ENCODE measurements around the gene LRP8.

- TF ChIP-seq CTCF (IDR thresholded peaks at IDR 0.05; ENCODE audit: insufficient read depth, low read length, poor library complexity, severe bottlenecking) (no peak), EZH2phosphoT487 (conservative IDR thresholded peaks at IDR 0.05; ENCODE audit: low read length) (no peak)
Observed at GRCh38 chr1:53328009-53328461, at the start of gene LRP8.

Measured in SU-DHL-6 (cell line).